GM21529 (cell line): ENCODE measurements around the gene CYTH3.
"Not testable (repeated sequence)": the region's sequence is repeated elsewhere in the genome, so short reads cannot be mapped to it uniquely, and the experiment has no call there.

ENCODE experiments used
- ATAC-seq: cut with Tn5 transposase; IDR thresholded peaks from one replicate; pipeline ENCODE4 v1.9.1; 2021; ENCODE audit not compliant: unreplicated experiment

Gene CYTH3

GRCh38 chr7:6200971-6201370 lies 71.5 kb downstream of the CYTH3 start:
- no peak for ATAC-seq

- no peak for ATAC-seq
These were observed 73.5 kb downstream of the CYTH3 start for GRCh38 chr7:6198689-6199595.

DNA sequence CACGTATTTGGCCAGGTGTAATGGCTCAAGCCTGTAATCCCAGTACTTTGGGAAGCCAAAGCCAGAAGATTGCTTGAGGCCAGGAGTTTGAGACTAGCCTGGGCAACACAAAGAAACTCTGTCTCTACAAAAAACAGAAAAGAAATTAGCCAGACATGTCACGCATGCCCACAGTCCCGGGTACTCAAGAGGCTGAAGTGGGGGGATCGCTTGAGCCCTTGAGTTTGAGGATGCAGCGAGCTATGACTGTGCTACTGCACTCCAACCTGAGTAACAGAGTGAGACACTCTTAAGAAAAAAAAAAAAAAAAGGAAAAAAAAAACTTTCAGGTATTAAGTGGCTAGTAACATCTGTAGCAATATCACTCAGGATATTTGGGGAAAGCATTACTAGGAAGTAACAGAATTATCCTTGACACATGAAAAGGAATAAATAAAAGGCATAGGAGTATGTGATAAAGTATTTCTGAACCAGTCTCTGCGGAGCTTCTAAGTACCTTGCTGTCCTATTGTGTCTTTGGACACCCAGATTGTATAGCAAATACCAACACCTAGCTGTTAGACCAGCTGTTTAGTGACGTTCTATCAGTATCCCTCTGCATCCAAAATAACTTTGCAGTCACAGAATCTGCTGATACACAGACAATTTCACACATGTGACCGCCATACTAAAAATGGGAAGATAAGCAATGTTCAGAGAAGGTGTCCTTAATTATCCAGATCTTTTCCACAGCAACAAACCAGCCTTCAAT lies 74.4 kb downstream of the CYTH3 start:
- ATAC-seq, result no peak

GRCh38 chr7:6193709-6194108 lies 78.7 kb downstream of the CYTH3 start:
- no peak for ATAC-seq

- not testable (repeated sequence) for ATAC-seq
These were observed 81.9 kb downstream of the CYTH3 start for GRCh38 chr7:6190563-6190962.

- no peak for ATAC-seq
These were observed 84.0 kb downstream of the CYTH3 start for GRCh38 chr7:6188389-6188788.

GRCh38 chr7:6186577-6186976 lies 85.8 kb downstream of the CYTH3 start:
- ATAC-seq, result no peak

DNA sequence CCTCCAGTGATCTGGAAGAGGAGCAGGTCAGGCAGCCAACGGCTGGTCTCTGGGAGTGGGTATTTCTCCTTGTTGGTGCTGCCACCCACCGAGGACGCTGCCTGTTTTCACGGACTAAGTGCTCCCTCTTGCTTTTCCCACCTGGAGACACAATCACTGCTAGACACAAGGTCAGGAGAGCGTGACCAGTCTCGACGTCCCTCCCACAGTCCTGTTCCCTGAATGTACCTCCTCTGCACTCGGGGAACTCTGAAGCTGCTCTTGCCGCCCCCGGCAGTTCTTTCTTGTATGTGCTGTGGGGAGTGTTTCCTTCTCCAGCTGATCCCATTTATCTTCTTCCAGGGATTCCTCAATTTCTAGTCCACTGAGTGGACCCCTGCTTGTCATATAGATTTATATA lies 89.4 kb downstream of the CYTH3 start:
- ATAC-seq, result no peak

DNA sequence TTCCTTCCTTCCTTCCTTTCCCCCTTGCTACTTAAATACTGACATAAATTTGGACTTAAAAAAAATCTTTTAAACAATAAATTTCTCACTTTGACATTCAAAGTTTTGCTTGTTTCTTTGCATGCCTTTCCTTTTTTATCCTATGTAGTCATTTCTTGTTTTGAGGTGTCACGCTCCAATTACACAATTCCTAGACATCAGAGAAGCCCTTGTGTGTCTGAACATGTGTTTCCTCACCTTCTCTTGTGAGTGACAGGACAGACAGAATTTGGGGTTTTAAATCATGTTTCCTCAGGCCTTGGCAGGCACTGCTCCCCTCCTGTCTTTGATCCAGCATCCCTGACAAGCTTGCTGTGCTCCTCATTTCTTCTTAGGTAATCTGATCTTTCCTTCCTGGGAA lies 91.3 kb downstream of the CYTH3 start:
- ATAC-seq, result no peak

DNA sequence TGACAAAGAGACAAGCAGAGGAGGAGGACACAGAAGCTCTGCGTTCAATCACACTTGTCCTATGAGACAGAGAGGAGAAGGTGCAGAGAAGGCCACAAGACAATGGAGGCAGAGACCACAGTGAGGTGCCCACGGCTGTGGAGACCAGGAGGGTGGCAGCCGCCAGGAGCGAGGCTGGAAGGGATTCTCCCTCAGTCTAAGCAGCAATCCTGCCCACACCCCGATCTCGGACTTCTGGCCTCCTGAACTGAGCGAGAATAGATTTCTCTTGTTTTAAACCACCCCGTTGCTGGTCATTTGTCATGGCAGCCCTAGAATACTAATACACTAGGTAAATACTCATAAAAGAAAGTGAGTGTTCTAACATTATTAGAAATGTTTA lies 92.1 kb downstream of the CYTH3 start:
- ATAC-seq, result no peak

- no peak for ATAC-seq
These were observed 92.6 kb downstream of the CYTH3 start for GRCh38 chr7:6179620-6180343.

DNA sequence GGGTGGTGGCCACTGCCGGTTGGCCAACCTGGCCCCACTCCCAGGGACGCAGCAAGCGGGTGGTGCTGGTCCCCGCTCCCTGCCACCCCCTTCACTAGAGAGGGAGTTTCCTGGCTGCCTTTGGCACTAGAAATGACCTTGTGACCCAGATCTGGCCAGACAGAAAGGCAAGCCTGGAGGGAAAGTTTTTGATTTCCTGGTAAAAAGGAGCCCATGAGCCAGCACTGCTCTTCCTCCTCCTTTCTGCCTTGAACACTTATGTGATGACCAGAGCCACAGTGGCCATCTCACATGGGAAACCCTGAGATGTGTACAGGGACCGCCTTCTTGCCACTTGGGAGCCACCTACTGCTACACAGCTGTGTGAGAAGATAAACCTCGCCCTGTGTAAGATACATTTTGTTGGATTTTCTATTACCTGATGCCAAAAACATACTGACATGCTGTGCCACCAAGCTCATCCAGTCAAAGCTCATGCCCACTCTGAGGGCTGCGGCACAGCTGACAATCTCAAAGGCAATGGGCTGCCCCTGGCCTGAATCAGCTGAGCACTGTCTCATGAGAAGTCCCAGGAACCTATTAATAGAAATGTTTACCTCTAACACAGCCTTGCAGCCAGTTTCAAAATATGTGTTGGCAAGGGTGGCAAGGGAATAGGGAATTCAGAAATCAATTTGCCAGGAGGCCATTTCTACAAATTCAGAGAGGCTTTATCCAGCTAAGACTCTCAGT lies 94.0 kb downstream of the CYTH3 start:
- ATAC-seq, result no peak

DNA sequence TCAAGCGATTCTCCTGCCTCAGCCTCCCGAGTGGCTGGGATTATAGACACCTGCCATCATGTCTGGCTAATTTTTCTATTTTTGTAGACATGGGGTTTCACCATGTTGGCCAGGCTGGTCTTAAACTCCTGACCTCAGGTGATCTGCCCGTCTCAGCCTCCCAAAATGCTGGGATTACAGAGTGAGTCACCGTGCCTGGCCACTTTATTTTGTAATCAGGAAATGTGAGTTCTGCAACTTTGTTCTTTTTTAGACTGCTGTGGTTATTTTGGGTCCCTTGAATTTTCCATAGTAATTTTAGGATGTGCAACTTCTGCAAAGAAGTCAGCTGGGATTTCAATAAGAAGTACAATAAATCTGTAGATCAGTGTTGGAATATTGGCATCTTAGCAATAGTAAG lies 96.8 kb downstream of the CYTH3 start:
- ATAC-seq, result no peak

GRCh38 chr7:6172910-6173295 lies 99.5 kb downstream of the CYTH3 start:
- ATAC-seq, result no peak

- ATAC-seq, result no peak
These were observed 100.1 kb downstream of the CYTH3 start for GRCh38 chr7:6172224-6172909.

- no peak for ATAC-seq
These were observed 100.7 kb downstream of the CYTH3 start for GRCh38 chr7:6171532-6172223.

- ATAC-seq, result no peak
These were observed 101.6 kb downstream of the CYTH3 start for GRCh38 chr7:6170571-6171531.

DNA sequence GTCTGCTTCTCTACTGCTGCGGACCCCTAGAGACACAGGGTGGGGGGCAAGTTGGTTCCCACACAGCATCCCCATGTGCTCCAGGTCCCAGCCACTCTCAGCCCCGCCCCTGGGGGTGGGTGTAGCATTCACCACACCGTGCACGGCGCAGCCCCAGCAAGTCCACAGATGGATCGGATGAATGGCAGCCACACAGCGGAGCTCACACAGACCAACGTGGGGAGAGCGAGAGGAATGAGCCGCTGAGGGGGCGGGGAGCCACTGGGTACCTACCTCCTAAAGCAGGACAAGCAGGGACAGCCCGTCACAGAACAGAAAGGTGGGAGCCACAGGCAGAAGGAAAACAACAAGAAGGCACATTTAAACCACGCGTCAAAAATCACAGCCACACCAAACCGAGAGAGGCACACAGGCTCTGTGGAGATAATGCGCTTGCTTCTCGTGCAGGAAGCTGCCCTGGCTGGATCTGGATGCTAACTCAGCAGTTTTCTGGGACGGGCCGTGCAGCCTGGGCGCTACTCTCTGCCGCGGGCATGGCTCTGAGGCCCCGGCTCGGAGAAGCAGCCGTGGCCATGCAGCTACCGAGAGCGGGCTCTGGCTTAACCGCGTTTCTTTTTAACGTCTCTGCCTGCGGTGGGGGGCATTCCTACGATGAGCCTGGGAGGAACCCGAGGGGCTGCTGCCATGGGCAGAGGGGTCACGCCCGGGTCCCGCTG lies 102.5 kb downstream of the CYTH3 start:
- ATAC-seq, result no peak
